Thyroid gland (tissue), 4 donors: ENCODE results near the gene KRT75.

Source experiments
- POLR2A ChIP-seq, 2 donors: fragments of 450-650 bp; IDR thresholded peaks; one replicate each; pipeline ENCODE4 v1.6.1; 2017; ENCODE audit warnings: antibody characterized with exemption in 2 of 2, mild to moderate bottlenecking in 2 of 2, moderate library complexity in 1 of 2
- TF ChIP-seq, protein P1 (sequence below), 6 experiments: fragments of 200-600 bp in 3 of 6; fragments of 450-650 bp in 3 of 6; sonication (generic) in 3 of 6; IDR thresholded peaks; one replicate each; pipeline ENCODE4 v1.5.1; 2016 to 2019; ENCODE audit warnings: antibody characterized with exemption in 6 of 6, mild to moderate bottlenecking in 2 of 6, inconsistent platforms in 1 of 6, moderate library complexity in 1 of 6

DNA sequence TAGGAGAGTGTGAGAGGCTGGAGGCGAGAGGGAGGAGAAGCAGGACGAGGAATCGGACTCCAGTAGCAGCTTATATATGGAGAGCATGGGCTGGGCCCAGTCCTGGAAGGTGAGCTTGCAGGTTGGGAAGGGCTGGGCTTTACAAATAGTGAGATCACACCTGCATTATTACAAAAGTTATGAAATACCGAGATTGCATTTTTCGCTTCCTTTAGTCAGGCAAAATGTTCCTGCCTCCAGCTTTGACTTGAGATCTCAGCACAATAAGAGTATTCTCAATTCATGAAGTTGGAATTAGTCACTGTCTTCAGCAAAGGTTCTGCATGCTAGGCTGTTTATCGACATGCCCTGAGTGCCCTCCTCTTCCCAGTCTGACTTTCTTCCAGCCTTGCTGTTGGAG is 17.9 kb upstream of the KRT75 start, which contains the start of gene KRT6B:
- no peak for TF ChIP-seq POLR2A (IDR thresholded peaks at IDR 0.05)
- TF ChIP-seq, protein P1, sequence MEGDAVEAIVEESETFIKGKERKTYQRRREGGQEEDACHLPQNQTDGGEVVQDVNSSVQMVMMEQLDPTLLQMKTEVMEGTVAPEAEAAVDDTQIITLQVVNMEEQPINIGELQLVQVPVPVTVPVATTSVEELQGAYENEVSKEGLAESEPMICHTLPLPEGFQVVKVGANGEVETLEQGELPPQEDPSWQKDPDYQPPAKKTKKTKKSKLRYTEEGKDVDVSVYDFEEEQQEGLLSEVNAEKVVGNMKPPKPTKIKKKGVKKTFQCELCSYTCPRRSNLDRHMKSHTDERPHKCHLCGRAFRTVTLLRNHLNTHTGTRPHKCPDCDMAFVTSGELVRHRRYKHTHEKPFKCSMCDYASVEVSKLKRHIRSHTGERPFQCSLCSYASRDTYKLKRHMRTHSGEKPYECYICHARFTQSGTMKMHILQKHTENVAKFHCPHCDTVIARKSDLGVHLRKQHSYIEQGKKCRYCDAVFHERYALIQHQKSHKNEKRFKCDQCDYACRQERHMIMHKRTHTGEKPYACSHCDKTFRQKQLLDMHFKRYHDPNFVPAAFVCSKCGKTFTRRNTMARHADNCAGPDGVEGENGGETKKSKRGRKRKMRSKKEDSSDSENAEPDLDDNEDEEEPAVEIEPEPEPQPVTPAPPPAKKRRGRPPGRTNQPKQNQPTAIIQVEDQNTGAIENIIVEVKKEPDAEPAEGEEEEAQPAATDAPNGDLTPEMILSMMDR (IDR thresholded peaks at IDR 0.05) = no peak
